ENCODE measurements around the gene HDAC9. TPM values are rescaled to one million over a fixed set of nuclear protein-coding genes. Genes with fewer than 3 reads are reported as not detected.
"Not testable (repeated sequence)": the region's sequence is repeated elsewhere in the genome, so short reads cannot be mapped to it uniquely, and the experiment has no call there.

The HDAC9 gene
- total RNA-seq, 1 donor from 2014 or later = 28.6 TPM

- Histone ChIP-seq H4K20me1 (ENCODE audit: low read depth) (no peaks in the 10 kb centered on the region), H3K4me1 (no peaks in the 10 kb centered on the region), H3F3A (ENCODE audit: low read depth) (peaks cover 2% of the 10 kb centered on the region), H3K27ac (no peak overlapping the region), H2AFZ (replicated peaks) (no peak overlapping the region), H3K4me3 (no peak overlapping the region), H3K79me2 (ENCODE audit: low read depth) (no peaks in the 10 kb centered on the region), H3K4me2 (no peak overlapping the region), H3K9me3 (ENCODE audit: low read depth) (no peaks in the 10 kb centered on the region), H3K9ac (no peak overlapping the region), H3K27me3 (no peaks in the 10 kb centered on the region), H3K36me3 (no peaks in the 10 kb centered on the region)
- no peak overlapping the region for H3K4me3 Mint-ChIP-seq
- TF ChIP-seq EZH2phosphoT487 (IDR thresholded peaks at IDR 0.05) (no peak), CTCF (IDR thresholded peaks at IDR 0.05) (no peak), EZH2 (IDR thresholded peaks at IDR 0.05) (no peak)
- no peaks in the 10 kb centered on the region for H3K9me3 Mint-ChIP-seq
- H3K27ac Mint-ChIP-seq = no peak overlapping the region
- H3K36me3 Mint-ChIP-seq = no peaks in the 10 kb centered on the region
- H3K27me3 Mint-ChIP-seq (ENCODE audit: insufficient read depth, low read depth) = no peaks in the 10 kb centered on the region
- DNase-seq (ENCODE audit: low spot score) = no peak
- peaks cover 6% of the 10 kb centered on the region for H3K4me1 Mint-ChIP-seq
Measured at GRCh38 chr7:18727115-18727870, 231.7 kb downstream of the HDAC9 start.

GRCh38 chr7:18736012-18736411 lies 240.5 kb downstream of the HDAC9 start:
- H3F3A ChIP-seq (ENCODE audit: low read depth) = peaks cover 12% of the 10 kb centered on the region
- H3K4me1 ChIP-seq; H3K36me3 ChIP-seq; H3K9me3 Mint-ChIP-seq; H3K36me3 Mint-ChIP-seq; H3K27me3 Mint-ChIP-seq (ENCODE audit: insufficient read depth, low read depth); H3K4me1 Mint-ChIP-seq; H3K9me3 ChIP-seq (ENCODE audit: low read depth); H4K20me1 ChIP-seq (ENCODE audit: low read depth); H3K27ac Mint-ChIP-seq; H3K4me3 ChIP-seq; DNase-seq (ENCODE audit: low spot score); H2AFZ ChIP-seq (replicated peaks); H3K79me2 ChIP-seq (ENCODE audit: low read depth); H3K4me3 Mint-ChIP-seq; H3K4me2 ChIP-seq; H3K27me3 ChIP-seq; H3K27ac ChIP-seq; H3K9ac ChIP-seq: not testable (repeated sequence)

- TF ChIP-seq CTCF (IDR thresholded peaks at IDR 0.05) (no peak), EZH2phosphoT487 (IDR thresholded peaks at IDR 0.05) (no peak), EZH2 (IDR thresholded peaks at IDR 0.05) (no peak)
- no peak overlapping the region for H3K4me3 ChIP-seq
Measured at GRCh38 chr7:18740579-18740988, 245.0 kb downstream of the HDAC9 start.

GRCh38 chr7:18753972-18754610 lies 258.5 kb downstream of the HDAC9 start:
- TF ChIP-seq CTCF (IDR thresholded peaks at IDR 0.05) (no peak), EZH2 (IDR thresholded peaks at IDR 0.05) (no peak), EZH2phosphoT487 (IDR thresholded peaks at IDR 0.05) (no peak)

More at GRCh38 chr7:18740579-18740988, 245.0 kb downstream of the HDAC9 start:
- Histone ChIP-seq H3K9ac (no peak overlapping the region), H3K27ac (no peak overlapping the region), H3K4me1 (no peaks in the 10 kb centered on the region), H3K36me3 (no peaks in the 10 kb centered on the region), H3F3A (ENCODE audit: low read depth) (no peaks in the 10 kb centered on the region), H3K9me3 (ENCODE audit: low read depth) (no peaks in the 10 kb centered on the region), H3K79me2 (ENCODE audit: low read depth) (no peaks in the 10 kb centered on the region), H4K20me1 (ENCODE audit: low read depth) (no peaks in the 10 kb centered on the region), H3K4me2 (no peak overlapping the region), H2AFZ (replicated peaks) (no peak overlapping the region), H3K27me3 (no peaks in the 10 kb centered on the region)
- Mint-ChIP-seq H3K4me3 (no peak overlapping the region), H3K9me3 (no peaks in the 10 kb centered on the region), H3K4me1 (no peaks in the 10 kb centered on the region), H3K36me3 (no peaks in the 10 kb centered on the region), H3K27me3 (ENCODE audit: insufficient read depth, low read depth) (no peaks in the 10 kb centered on the region), H3K27ac (no peak overlapping the region)
- DNase-seq (ENCODE audit: low spot score) = no peak

More at GRCh38 chr7:18753972-18754610, 258.5 kb downstream of the HDAC9 start:
- Histone ChIP-seq H4K20me1 (ENCODE audit: low read depth) (no peaks in the 10 kb centered on the region), H3F3A (ENCODE audit: low read depth) (no peaks in the 10 kb centered on the region), H3K4me1 (no peaks in the 10 kb centered on the region), H3K4me3 (no peak overlapping the region), H3K79me2 (ENCODE audit: low read depth) (no peaks in the 10 kb centered on the region), H3K27me3 (no peaks in the 10 kb centered on the region), H2AFZ (replicated peaks) (no peak overlapping the region), H3K9me3 (ENCODE audit: low read depth) (no peaks in the 10 kb centered on the region), H3K27ac (no peak overlapping the region), H3K9ac (no peak overlapping the region), H3K4me2 (no peak overlapping the region), H3K36me3 (no peaks in the 10 kb centered on the region)
- Mint-ChIP-seq H3K36me3 (no peaks in the 10 kb centered on the region), H3K27me3 (ENCODE audit: insufficient read depth, low read depth) (no peaks in the 10 kb centered on the region), H3K9me3 (no peaks in the 10 kb centered on the region), H3K27ac (no peak overlapping the region), H3K4me3 (no peak overlapping the region), H3K4me1 (no peaks in the 10 kb centered on the region)
- DNase-seq (ENCODE audit: low spot score) = no peak
